HepG2 (cell line): ENCODE measurements around the gene ZCCHC3. TPM values are rescaled to one million over a fixed set of nuclear protein-coding genes. Genes with fewer than 3 reads are reported as not detected.
A peak's percentile ranks its signal among the peaks of the same experiment; 100 is the strongest.

Experiments used
- ARID4A ChIP-seq: sonication (generic); formaldehyde crosslinking; IDR thresholded peaks from 2 replicates; pipeline ENCODE4 v1.5.0; 2020; ENCODE audit warnings: mild to moderate bottlenecking, missing genetic modification reagents, borderline replicate concordance
- CREB3 ChIP-seq: sonication (generic); formaldehyde crosslinking; IDR thresholded peaks from 2 replicates; pipeline ENCODE4 v1.5.0; 2020; ENCODE audit warnings: missing genetic modification reagents
- FOXA1 ChIP-seq, 2 experiments: fragments of 450-650 bp in 1 of 2; sonication (generic) in 1 of 2; formaldehyde crosslinking in 1 of 2; IDR thresholded peaks; 2 replicates each; pipeline versions ENCODE4 v1.4.0 to v1.6.1; 2016 to 2020; ENCODE audit warnings: missing genetic modification reagents in 1 of 2
- GMEB2 ChIP-seq: IDR thresholded peaks from 2 replicates; pipeline ENCODE4 v1.6.1; 2016; ENCODE audit warnings: missing biosample characterization, missing genetic modification reagents, low read depth
- KLF9 ChIP-seq: IDR thresholded peaks from 2 replicates; pipeline ENCODE4 v1.6.1; 2016; ENCODE audit warnings: low read depth
- MYNN ChIP-seq: sonication (generic); formaldehyde crosslinking; IDR thresholded peaks from 2 replicates; pipeline ENCODE4 v1.4.0; 2020; ENCODE audit warnings: mild to moderate bottlenecking, low read depth, missing genetic modification reagents
- SPEN ChIP-seq: sonication (generic); formaldehyde crosslinking; IDR thresholded peaks from 2 replicates; pipeline ENCODE4 v1.5.1; 2020; ENCODE audit warnings: low read depth, mild to moderate bottlenecking, missing genetic modification reagents
- SRY ChIP-seq: sonication (generic); formaldehyde crosslinking; IDR thresholded peaks from 2 replicates; pipeline ENCODE4 v1.8.0; 2022; ENCODE audit warnings: mild to moderate bottlenecking, missing genetic modification reagents
- STAG1 ChIP-seq: sonication (generic); formaldehyde crosslinking; IDR thresholded peaks from 2 replicates; pipeline ENCODE4 v1.4.0; 2020; ENCODE audit warnings: missing genetic modification reagents
- ZNF275 ChIP-seq: sonication (generic); formaldehyde crosslinking; IDR thresholded peaks from 2 replicates; pipeline ENCODE4 v1.8.0; 2022; ENCODE audit warnings: missing genetic modification reagents, mild to moderate bottlenecking, inconsistent platforms, borderline replicate concordance
- ZNF30 ChIP-seq: sonication (generic); formaldehyde crosslinking; IDR thresholded peaks from 2 replicates; pipeline ENCODE4 v1.5.0; 2020; ENCODE audit warnings: mild to moderate bottlenecking, missing genetic modification reagents
- ZNF414 ChIP-seq: sonication (generic); formaldehyde crosslinking; IDR thresholded peaks from 2 replicates; pipeline ENCODE4 v1.5.0; 2020; ENCODE audit warnings: missing genetic modification reagents
- ZNF546 ChIP-seq: sonication (generic); formaldehyde crosslinking; conservative IDR thresholded peaks from 2 replicates; pipeline ENCODE4 v1.8.1; 2023; ENCODE audit warnings: mild to moderate bottlenecking, missing genetic modification reagents
- ZNF687 ChIP-seq: sonication (generic); formaldehyde crosslinking; IDR thresholded peaks from 2 replicates; pipeline ENCODE4 v1.5.1; 2020; ENCODE audit warnings: mild to moderate bottlenecking, missing genetic modification reagents, moderate library complexity
- ZNF749 ChIP-seq: sonication (generic); formaldehyde crosslinking; IDR thresholded peaks from 2 replicates; pipeline ENCODE4 v1.8.0; 2022; ENCODE audit warnings: mild to moderate bottlenecking, missing genetic modification reagents, moderate library complexity, borderline replicate concordance
- ZNF766 ChIP-seq: sonication (generic); formaldehyde crosslinking; IDR thresholded peaks from 2 replicates; pipeline ENCODE4 v1.5.0; 2020; ENCODE audit warnings: missing genetic modification reagents, borderline replicate concordance
- polyA plus RNA-seq, 8 experiments: library from polyadenylated mRNA; depleted of rRNA in 3 of 8; stranded (reverse) in 7 of 8; unstranded in 1 of 8; fragments of >200 nt; fragmentation: Illumina TruSeq in 4 of 8; extraction: Trizol in 4 of 8; gene quantifications; 2 replicates each; pipeline versions ENCODE4 v1.2.1 to v1.2.3, GENCODE V29; 2011 to 2016; ENCODE audit warnings: low read depth in 4 of 8, missing spikeins in 1 of 8, mixed read lengths in 1 of 8; ENCODE audit not compliant: insufficient read depth in 1 of 8
- total RNA-seq, 5 experiments: library from RNA; depleted of rRNA; stranded (reverse); fragments of >200 nt; fragmentation: Illumina TruSeq; extraction: Trizol; gene quantifications; 2 replicates each; pipeline ENCODE4 v1.2.3, GENCODE V29; 2016; ENCODE audit warnings: low read depth in 1 of 5

ZCCHC3 gene
- total and polyA plus RNA-seq, 2 of the 13 experiments (the other 11 are each of a cell fraction or from before 2014, with no cell fraction given): 46.6 to 63.0 TPM

GRCh38 chr20:326645-327185, 29.3 kb downstream of the ZCCHC3 start (continued):
- TF ChIP-seq ZNF30 (CRISPR knock-in tag): no peak
- TF ChIP-seq ZNF275 (CRISPR knock-in tag): no peak
- TF ChIP-seq ARID4A (CRISPR knock-in tag): no peak
- TF ChIP-seq ZNF546 (CRISPR knock-in tag): no peak; the same call in 1 of the 2 replicates
- TF ChIP-seq ZNF749 (CRISPR knock-in tag): 0 out of 2 replicates have a peak, but pooled peaks have one; percentile 5
- TF ChIP-seq FOXA1 (IDR thresholded peaks at IDR 0.05): no peak
- TF ChIP-seq FOXA1 (CRISPR knock-in tag; IDR thresholded peaks at IDR 0.05): peak; percentile 72
- TF ChIP-seq STAG1 (CRISPR knock-in tag): no peak
- TF ChIP-seq ZNF414: no peak
- no peak for TF ChIP-seq KLF9 (CRISPR knock-in tag)
- no peak for TF ChIP-seq GMEB2
- peak; percentile 47; the same call in 1 of the 2 replicates for TF ChIP-seq ZNF687
- 0 out of 2 replicates have a peak, but pooled peaks have one; percentile 48 for TF ChIP-seq MYNN
- TF ChIP-seq ZNF766: no peak; the same call in 1 of the 2 replicates
- TF ChIP-seq SRY: no peak; the same call in 1 of the 2 replicates
- TF ChIP-seq SPEN (CRISPR knock-in tag): no peak
- TF ChIP-seq CREB3 (CRISPR knock-in tag): no peak
